H1 (cell line): ENCODE measurements around the gene PLCL1. TPM values are rescaled to one million over a fixed set of nuclear protein-coding genes. Genes with fewer than 3 reads are reported as not detected.

ENCODE experiments used
- CTCF ChIA-PET: fragments of 300-600 bp; sonication (Branson Sonifier 250); formaldehyde crosslinking; loops from one replicate; lab custom pipeline; 2021; ENCODE audit not compliant: partially characterized antibody; lab: Charles Lee
- POLR2A ChIA-PET: fragments of 300-600 bp; sonication (Branson Sonifier 250); formaldehyde crosslinking; loops from one replicate; lab custom pipeline; 2021; ENCODE audit warnings: inconsistent platforms; ENCODE audit not compliant: partially characterized antibody; lab: Charles Lee
- DNase-seq, 2 experiments: peaks; one replicate each; pipeline versions ENCODE4 v3.0.0 to v3.0.0-alpha.2; 2010 to 2022; ENCODE audit warnings: low spot score in 2 of 2, low read depth in 1 of 2, mixed read lengths in 1 of 2
- FAIRE-seq: peaks from 2 replicates; lab custom pipeline; 2011; peaks lifted over from hg19 to GRCh38; lab: Jason Lieb, UNC
- H2AFZ ChIP-seq: 2 replicates; pipeline ENCODE4 v1.8.1; 2012; ENCODE audit warnings: low read length, inconsistent platforms
- H2AK5ac ChIP-seq: 2 replicates; pipeline ENCODE4 v1.6.1; 2013; ENCODE audit warnings: low read depth, low read length
- H2BK120ac ChIP-seq: replicated peaks from 2 replicates; pipeline ENCODE3; 2013; ENCODE audit warnings: low read depth, low read length, inconsistent platforms
- H2BK12ac ChIP-seq: 2 replicates; pipeline ENCODE4 v1.6.1; 2013; ENCODE audit warnings: low read depth, low read length
- H2BK15ac ChIP-seq: 2 replicates; pipeline ENCODE4 v1.6.1; 2013; ENCODE audit warnings: low read length
- H2BK20ac ChIP-seq: 2 replicates; pipeline ENCODE4 v1.6.1; 2013; ENCODE audit warnings: low read length
- H2BK5ac ChIP-seq: 2 replicates; pipeline ENCODE4 v1.6.1; 2013; ENCODE audit warnings: low read depth, low read length
- H3K14ac ChIP-seq: 2 replicates; pipeline ENCODE4 v1.6.1; 2013; ENCODE audit warnings: inconsistent platforms; ENCODE audit not compliant: insufficient read length
- H3K18ac ChIP-seq: 2 replicates; pipeline ENCODE4 v1.6.1; 2013; ENCODE audit warnings: low read length; ENCODE audit errors: extremely low read depth
- H3K23ac ChIP-seq: 2 replicates; pipeline ENCODE4 v1.6.1; 2013; ENCODE audit warnings: inconsistent platforms; ENCODE audit not compliant: insufficient read length
- H3K23me2 ChIP-seq: 2 replicates; pipeline ENCODE4 v1.6.1; 2013; ENCODE audit warnings: low read depth, low read length
- H3K27ac ChIP-seq: 2 replicates; pipeline ENCODE4 v1.6.1; 2011; ENCODE audit warnings: low read depth, low read length, inconsistent platforms
- H3K27me3 ChIP-seq, 4 experiments: replicated peaks in 1 of 4; 1 replicate in 1 of 4; 2 replicates in 3 of 4; pipeline versions ENCODE4 v1.6.1 to v1.8.1; 2011 to 2013; ENCODE audit warnings: low read length in 3 of 4, mild to moderate bottlenecking in 3 of 4, inconsistent platforms in 2 of 4, mixed read lengths in 2 of 4, moderate library complexity in 1 of 4; ENCODE audit not compliant: control insufficient read depth in 3 of 4, insufficient read depth in 3 of 4; ENCODE audit errors: extremely low read depth in 1 of 4
- H3K36me3 ChIP-seq, 4 experiments: 2 replicates each; pipeline versions ENCODE4 v1.6.1 to v1.8.1; 2011 to 2013; ENCODE audit warnings: mild to moderate bottlenecking in 4 of 4, low read length in 3 of 4, moderate library complexity in 2 of 4, control low read depth in 1 of 4, inconsistent platforms in 1 of 4; ENCODE audit not compliant: insufficient read depth in 4 of 4, control insufficient read depth in 2 of 4
- H3K4ac ChIP-seq: replicated peaks from 2 replicates; pipeline ENCODE3; 2013; ENCODE audit warnings: low read length, low read depth, mixed read lengths, inconsistent platforms; ENCODE audit not compliant: insufficient read length
- H3K4me1 ChIP-seq, 4 experiments: replicated peaks in 1 of 4; 1 replicate in 1 of 4; 2 replicates in 3 of 4; pipeline versions ENCODE4 v1.6.1 to v1.8.1; 2011 to 2013; ENCODE audit warnings: low read length in 3 of 4, inconsistent platforms in 2 of 4, mixed read lengths in 1 of 4; ENCODE audit not compliant: insufficient read depth in 4 of 4, control insufficient read depth in 3 of 4
- H3K4me2 ChIP-seq, 2 experiments: 2 replicates each; pipeline versions ENCODE4 v1.6.1 to v1.8.1; 2011 to 2013; ENCODE audit warnings: low read depth in 2 of 2, low read length in 2 of 2, control low read depth in 1 of 2, inconsistent platforms in 1 of 2, mild to moderate bottlenecking in 1 of 2; ENCODE audit not compliant: insufficient read depth in 1 of 2
- H3K4me3 ChIP-seq, 4 experiments: fragments of 200-600, 300-600 bp in 1 of 4; sonication (generic), shearing (Covaris generic), sonication (Bioruptor Twin) in 1 of 4; 2 replicates each; pipeline versions ENCODE4 v1.5.1 to v1.8.1; 2011 to 2016; ENCODE audit warnings: low read length in 4 of 4, low read depth in 3 of 4, control low read depth in 2 of 4, inconsistent platforms in 2 of 4, mild to moderate bottlenecking in 2 of 4, mixed read lengths in 1 of 4, moderate library complexity in 1 of 4; ENCODE audit not compliant: insufficient read depth in 2 of 4; ENCODE audit errors: extremely low read depth in 1 of 4
- H3K56ac ChIP-seq: replicated peaks from 2 replicates; pipeline ENCODE3; 2013; ENCODE audit warnings: low read depth, mild to moderate bottlenecking, mixed read lengths, low read length, inconsistent platforms; ENCODE audit not compliant: insufficient read length
- H3K79me1 ChIP-seq: 2 replicates; pipeline ENCODE4 v1.6.1; 2013; ENCODE audit warnings: low read depth, low read length, control low read depth
- H3K79me2 ChIP-seq, 2 experiments: 2 replicates each; pipeline versions ENCODE4 v1.6.1 to v1.8.1; 2012 to 2013; ENCODE audit warnings: low read length in 2 of 2, mild to moderate bottlenecking in 2 of 2, inconsistent platforms in 1 of 2; ENCODE audit not compliant: insufficient read depth in 2 of 2, control insufficient read depth in 1 of 2
- H3K9ac ChIP-seq, 4 experiments: replicated peaks in 1 of 4; 1 replicate in 1 of 4; 2 replicates in 3 of 4; pipeline versions ENCODE4 v1.6.1 to v1.8.1; 2011 to 2013; ENCODE audit warnings: low read depth in 3 of 4, low read length in 3 of 4, control low read depth in 2 of 4, mild to moderate bottlenecking in 2 of 4, moderate library complexity in 2 of 4, inconsistent platforms in 1 of 4; ENCODE audit errors: extremely low read depth in 1 of 4
- H3K9me3 ChIP-seq, 2 experiments: 2 replicates each; pipeline versions ENCODE4 v1.6.1 to v1.8.1; 2012 to 2013; ENCODE audit warnings: mild to moderate bottlenecking in 2 of 2, moderate library complexity in 2 of 2, control low read depth in 1 of 2, inconsistent platforms in 1 of 2, low read depth in 1 of 2, low read length in 1 of 2, mixed read lengths in 1 of 2; ENCODE audit not compliant: insufficient read depth in 2 of 2
- H4K20me1 ChIP-seq, 2 experiments: replicated peaks in 1 of 2; 2 replicates each; pipeline versions ENCODE3 to v1.8.1; 2011 to 2013; ENCODE audit warnings: inconsistent platforms in 2 of 2, low read length in 2 of 2, mild to moderate bottlenecking in 1 of 2; ENCODE audit not compliant: insufficient read depth in 2 of 2, control insufficient read depth in 1 of 2
- H4K5ac ChIP-seq: 2 replicates; pipeline ENCODE4 v1.6.1; 2013; ENCODE audit warnings: low read length, low read depth, mixed read lengths, inconsistent platforms; ENCODE audit not compliant: insufficient read length
- H4K8ac ChIP-seq: 2 replicates; pipeline ENCODE4 v1.8.0; 2013; ENCODE audit warnings: mild to moderate bottlenecking, moderate library complexity, low read length, inconsistent platforms; ENCODE audit not compliant: insufficient read depth; ENCODE audit errors: extremely low read depth
- H4K91ac ChIP-seq: replicated peaks from 2 replicates; pipeline ENCODE3; 2013; ENCODE audit warnings: low read length, mixed read lengths, inconsistent platforms; ENCODE audit not compliant: insufficient read length
- ATF3 ChIP-seq: IDR thresholded peaks from 2 replicates; pipeline ENCODE4 v1.6.1; 2011; ENCODE audit warnings: low read depth, mild to moderate bottlenecking, low read length; ENCODE audit not compliant: insufficient read depth
- CBX5 ChIP-seq: fragments of 300-800, 300-1000 bp; sonication (generic); IDR thresholded peaks from 2 replicates; pipeline ENCODE4 v1.7.1; 2016; ENCODE audit warnings: antibody characterized with exemption, low read length, low read depth
- CREB1 ChIP-seq: IDR thresholded peaks from 2 replicates; pipeline ENCODE4 v1.6.1; 2012; ENCODE audit warnings: inconsistent platforms
- E2F6 ChIP-seq: IDR thresholded peaks from 2 replicates; pipeline ENCODE4 v1.6.1; 2012; ENCODE audit warnings: inconsistent platforms
- GABPA ChIP-seq: IDR thresholded peaks from 2 replicates; pipeline ENCODE4 v1.6.1; 2011; ENCODE audit warnings: mild to moderate bottlenecking, low read length, moderate library complexity, borderline replicate concordance; ENCODE audit not compliant: insufficient read depth
- HDAC2 ChIP-seq, 2 experiments: fragments of 300-600 bp in 1 of 2; sonication (generic) in 1 of 2; IDR thresholded peaks; 2 replicates each; pipeline ENCODE4 v1.6.1; 2011 to 2012; ENCODE audit warnings: low read depth in 2 of 2, low read length in 2 of 2, mild to moderate bottlenecking in 2 of 2, moderate library complexity in 2 of 2, borderline replicate concordance in 1 of 2, inconsistent platforms in 1 of 2
- PHF8 ChIP-seq: fragments of 200-600 bp; sonication (generic); conservative IDR thresholded peaks from 2 replicates; pipeline ENCODE4 v1.7.1; 2012; ENCODE audit warnings: low read depth, mild to moderate bottlenecking, inconsistent platforms, low read length, moderate library complexity
- RAD21 ChIP-seq, 2 experiments: IDR thresholded peaks in 1 of 2; conservative IDR thresholded peaks in 1 of 2; 2 replicates each; pipeline ENCODE4 v1.6.1; 2011; ENCODE audit warnings: low read depth in 2 of 2, low read length in 2 of 2, improper control_type of control experiment in 1 of 2, inconsistent platforms in 1 of 2, mild to moderate bottlenecking in 1 of 2, moderate library complexity in 1 of 2
- RBBP5 ChIP-seq: IDR thresholded peaks from 2 replicates; pipeline ENCODE4 v1.7.1; 2012; ENCODE audit warnings: low read depth, mild to moderate bottlenecking, inconsistent platforms, low read length, moderate library complexity, borderline replicate concordance
- SIRT6 ChIP-seq: IDR thresholded peaks from one replicate; pipeline ENCODE4 v1.7.1; 2012; ENCODE audit warnings: low read length, inconsistent platforms
- SP1 ChIP-seq: IDR thresholded peaks from 2 replicates; pipeline ENCODE4 v1.6.1; 2011; ENCODE audit warnings: low read depth, low read length
- SRF ChIP-seq: IDR thresholded peaks from 2 replicates; pipeline ENCODE4 v1.6.1; 2011; ENCODE audit warnings: mild to moderate bottlenecking, low read depth, low read length, moderate library complexity
- TEAD4 ChIP-seq: IDR thresholded peaks from 2 replicates; pipeline ENCODE4 v1.6.1; 2012; ENCODE audit warnings: low read depth, low read length, inconsistent platforms, mixed read lengths
- WGBS, 2 experiments: shearing (Covaris generic) in 1 of 2; methylation state at CpG; one replicate each; pipeline versions ENCODE4 v1.1.6 to v1.1.7; 2013 to 2015; ENCODE audit warnings: low lambda C conversion rate in 2 of 2, mixed read lengths in 2 of 2, inconsistent platforms in 1 of 2, low coverage in 1 of 2, missing lambda C conversion rate in 1 of 2; ENCODE audit not compliant: insufficient replicate concordance in 2 of 2, insufficient coverage in 1 of 2, insufficient read length in 1 of 2; ENCODE audit errors: extremely low coverage in 1 of 2, missing lambda C conversion rate in 1 of 2; 5-methylcytosine and 5-hydroxymethylcytosine counted together
- polyA plus RNA-seq, 7 experiments: library from polyadenylated mRNA; depleted of rRNA in 3 of 7; stranded (reverse) in 5 of 7; unstranded in 2 of 7; fragments of >200 nt in 5 of 7; fragments of 200-250 nt in 2 of 7; gene quantifications; 1 replicate in 5 of 7; 2 replicates in 1 of 7; 4 replicates in 1 of 7; pipeline versions ENCODE4 v1.2.1 to v1.2.3, GENCODE V29; 2011 to 2013; ENCODE audit warnings: missing spikeins in 2 of 7, mixed read lengths in 2 of 7
- total RNA-seq: library from RNA; stranded (reverse); fragmentation: NEBNext Ultra II Directional; extraction: Animal tissue kit (Norgen Biotek cat#: 25700); gene quantifications from 2 replicates; pipeline ENCODE4 v1.2.1, GENCODE V29; 2021

Gene PLCL1
- total and polyA plus RNA-seq, 2 of the 8 experiments (the other 6 are each of a cell fraction or from before 2014, with no cell fraction given): not detected

GRCh38 chr2:197798187-197798586 lies 6.2 kb upstream of the PLCL1 start:
- Histone ChIP-seq H2AK5ac (no peak overlapping the region), H4K8ac (no peak overlapping the region), H2BK12ac (no peak overlapping the region), H2BK15ac (no peak overlapping the region), H3K79me1 (no peaks in the 10 kb centered on the region), H3K23ac (no peak overlapping the region), H3K56ac (no peak overlapping the region), H4K20me1 (no peaks in the 10 kb centered on the region), H3K9me3 (no peaks in the 10 kb centered on the region), H4K91ac (no peak overlapping the region), H3K4ac (no peak overlapping the region), H3K27me3 (peaks cover 0 to 1% (median 0%) of the 10 kb centered on the region in 4 experiments; a peak in 2 of 7 replicates), H3K4me2 (no peak overlapping the region), H2BK5ac (no peak overlapping the region), H2AFZ (no peak overlapping the region), H3K36me3 (no peaks in the 10 kb centered on the region), H3K4me3 (no peak overlapping the region), H2BK120ac (no peak overlapping the region), H3K27ac (no peak overlapping the region), H3K9ac (no peak overlapping the region), H3K14ac (no peak overlapping the region), H2BK20ac (no peak overlapping the region), H3K79me2 (no peaks in the 10 kb centered on the region), H4K5ac (no peak overlapping the region), H3K18ac (no peak overlapping the region), H3K23me2 (no peaks in the 10 kb centered on the region), H3K4me1 (no peaks in the 10 kb centered on the region)
- 77 to 100% methylated on average over 1 to 4 of the region's 4 CpGs for WGBS, 2 experiments
- FAIRE-seq: no peak
- no peak for DNase-seq
- CTCF ChIA-PET: interaction anchor here (0.8 to 1.4 kb wide), 2 partner anchors 19 to 329 kb away, joined by 3 to 4 read pairs; no protein-coding TSS in a partner anchor
- POLR2A ChIA-PET: no interaction called here
- TF ChIP-seq RBBP5 (no peak), CBX5 (no peak), SRF (no peak), HDAC2 (IDR thresholded peaks at IDR 0.05; ENCODE audit: borderline replicate concordance in 1 of 2, low read depth in 2 of 2, low read length in 2 of 2) (no peak), SIRT6 (no peak), E2F6 (no peak), RAD21 (IDR thresholded peaks at IDR 0.05 in 1 of 2, conservative IDR thresholded peaks at IDR 0.05 in 1 of 2; ENCODE audit: low read depth in 2 of 2, low read length in 2 of 2) (no peak), ATF3 (no peak), SP1 (no peak), TEAD4 (no peak), CREB1 (no peak), GABPA (no peak), PHF8 (no peak)
